Measurements from ENCODE around the gene SHROOM3.

- TF ChIP-seq POLR2A (IDR thresholded peaks at IDR 0.05): no peak
- TF ChIP-seq CTCF (IDR thresholded peaks at IDR 0.05): no peak
These were observed 255.9 kb downstream of the SHROOM3 start for GRCh38 chr4:76690906-76691275.
